Upper lobe of right lung (tissue), 1 donor: ENCODE measurements around the gene NEK1. TPM values are rescaled to one million over a fixed set of nuclear protein-coding genes. Genes with fewer than 3 reads are reported as not detected.

ENCODE experiments used
- ATAC-seq: fragments of 200-7000 bp; cut with Tn5 transposase; one replicate; pipeline ENCODE4 v1.9.1; 2020; ENCODE audit warnings: mild to moderate bottlenecking, moderate library complexity
- DNase-seq: peaks from one replicate; pipeline ENCODE4 v3.0.0-alpha.2; 2020
- H3K27ac ChIP-seq: fragments of 200-600 bp; one replicate; pipeline ENCODE4 v1.8.0; 2022
- H3K27me3 ChIP-seq: fragments of 200-600 bp; one replicate; pipeline ENCODE4 v1.8.0; 2022; ENCODE audit warnings: mild to moderate bottlenecking
- H3K36me3 ChIP-seq: fragments of 200-600 bp; one replicate; pipeline ENCODE4 v1.8.0; 2022
- H3K4me1 ChIP-seq: fragments of 200-600 bp; one replicate; pipeline ENCODE4 v1.8.0; 2022
- H3K4me3 ChIP-seq: fragments of 200-600 bp; one replicate; pipeline ENCODE4 v1.8.0; 2022; ENCODE audit warnings: mild to moderate bottlenecking
- H3K9me3 ChIP-seq: fragments of 200-600 bp; one replicate; pipeline ENCODE4 v1.8.0; 2022
- intact Hi-C: fragments of 100-400 bp; cut with DNase I; formaldehyde crosslinking; loops from one replicate; pipeline ENCODE4 v1.11.0; 2022
- total RNA-seq: library from RNA; stranded (reverse); fragmentation: NEBNext Ultra II Directional; extraction: Animal tissue kit (Norgen Biotek cat#: 25700); gene quantifications from one replicate; pipeline ENCODE4 v1.2.1, GENCODE V29; 2021
- TF ChIP-seq, protein P1 (sequence below): fragments of 200-600 bp; IDR thresholded peaks from one replicate; pipeline ENCODE4 v1.8.0; 2022; ENCODE audit warnings: antibody characterized with exemption
- donor health status: DM: no; HTN: yes; CAD: no; lungs with severe emphysema.

Gene NEK1
- total RNA-seq, 1 donor from 2014 or later: 13.5 TPM

DNA sequence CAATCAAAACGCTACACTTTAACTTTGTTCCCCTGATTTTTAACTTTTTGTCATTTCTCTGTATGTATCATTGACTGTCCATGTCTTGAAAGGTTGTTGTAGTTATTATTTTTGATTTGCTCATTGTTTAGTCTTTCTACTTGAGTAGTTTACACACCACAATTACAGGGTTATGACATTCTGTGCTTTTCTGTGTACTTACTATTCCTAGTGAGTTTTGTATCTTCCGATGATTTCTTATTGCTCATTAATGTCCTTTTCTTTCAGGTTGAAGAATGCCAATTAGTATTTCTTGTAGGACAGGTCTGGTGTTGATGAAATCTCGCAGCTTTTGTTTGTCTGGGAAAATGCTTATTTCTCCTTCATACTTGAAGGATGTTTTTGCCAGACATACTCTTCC is 252.4 kb downstream of the NEK1 start:
- DNase-seq (no peak), ATAC-seq (no peak)
- no peak overlapping the region for H3K27ac ChIP-seq
- H3K4me1 ChIP-seq: no peaks in the 10 kb centered on the region
- H3K9me3 ChIP-seq: no peaks in the 10 kb centered on the region
- TF ChIP-seq, protein P1, sequence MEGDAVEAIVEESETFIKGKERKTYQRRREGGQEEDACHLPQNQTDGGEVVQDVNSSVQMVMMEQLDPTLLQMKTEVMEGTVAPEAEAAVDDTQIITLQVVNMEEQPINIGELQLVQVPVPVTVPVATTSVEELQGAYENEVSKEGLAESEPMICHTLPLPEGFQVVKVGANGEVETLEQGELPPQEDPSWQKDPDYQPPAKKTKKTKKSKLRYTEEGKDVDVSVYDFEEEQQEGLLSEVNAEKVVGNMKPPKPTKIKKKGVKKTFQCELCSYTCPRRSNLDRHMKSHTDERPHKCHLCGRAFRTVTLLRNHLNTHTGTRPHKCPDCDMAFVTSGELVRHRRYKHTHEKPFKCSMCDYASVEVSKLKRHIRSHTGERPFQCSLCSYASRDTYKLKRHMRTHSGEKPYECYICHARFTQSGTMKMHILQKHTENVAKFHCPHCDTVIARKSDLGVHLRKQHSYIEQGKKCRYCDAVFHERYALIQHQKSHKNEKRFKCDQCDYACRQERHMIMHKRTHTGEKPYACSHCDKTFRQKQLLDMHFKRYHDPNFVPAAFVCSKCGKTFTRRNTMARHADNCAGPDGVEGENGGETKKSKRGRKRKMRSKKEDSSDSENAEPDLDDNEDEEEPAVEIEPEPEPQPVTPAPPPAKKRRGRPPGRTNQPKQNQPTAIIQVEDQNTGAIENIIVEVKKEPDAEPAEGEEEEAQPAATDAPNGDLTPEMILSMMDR: no peak
- H3K4me3 ChIP-seq: no peak overlapping the region
- H3K36me3 ChIP-seq: no peaks in the 10 kb centered on the region
- intact Hi-C loops: no loop called here
- H3K27me3 ChIP-seq: no peaks in the 10 kb centered on the region

GRCh38 chr4:169352360-169352759 is 260.0 kb downstream of the NEK1 start:
- Histone ChIP-seq H3K27ac (no peak overlapping the region), H3K4me3 (no peak overlapping the region), H3K27me3 (no peaks in the 10 kb centered on the region), H3K4me1 (no peaks in the 10 kb centered on the region), H3K36me3 (no peaks in the 10 kb centered on the region), H3K9me3 (no peaks in the 10 kb centered on the region)
- DNase-seq (no peak), ATAC-seq (no peak)
- intact Hi-C loops: no loop called here
- TF ChIP-seq, protein P1: no peak

DNA sequence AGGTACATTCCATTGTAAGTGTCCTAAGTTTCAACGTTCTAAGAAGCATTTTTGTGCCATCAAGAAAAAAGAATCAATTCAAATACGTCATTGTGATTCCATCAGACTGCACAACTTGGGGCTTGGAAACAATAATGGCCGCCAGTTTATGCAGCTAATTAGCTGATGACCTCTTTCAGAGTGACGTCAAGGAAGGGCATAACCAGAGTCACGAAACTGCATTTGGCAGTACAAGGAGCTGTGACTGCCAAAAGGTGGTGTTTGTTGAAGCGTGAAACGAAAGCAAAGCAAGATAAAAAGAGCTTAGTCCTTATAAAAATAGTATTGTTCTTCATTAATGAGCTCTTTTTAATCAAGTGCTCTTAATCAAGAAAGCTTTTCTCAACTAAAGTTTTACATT is 260.5 kb downstream of the NEK1 start:
- TF ChIP-seq, protein P1: no peak
- no peaks in the 10 kb centered on the region for H3K27me3 ChIP-seq
- H3K36me3 ChIP-seq: no peaks in the 10 kb centered on the region
- no peaks in the 10 kb centered on the region for H3K4me1 ChIP-seq
- intact Hi-C loops: no loop called here
- no peak overlapping the region for H3K27ac ChIP-seq
- no peaks in the 10 kb centered on the region for H3K9me3 ChIP-seq
- ATAC-seq (no peak), DNase-seq (no peak)
- no peak overlapping the region for H3K4me3 ChIP-seq

GRCh38 chr4:169348541-169348940 is 263.8 kb downstream of the NEK1 start:
- DNase-seq (no peak), ATAC-seq (no peak)
- Histone ChIP-seq H3K4me1 (no peaks in the 10 kb centered on the region), H3K36me3 (no peaks in the 10 kb centered on the region), H3K4me3 (no peak overlapping the region), H3K9me3 (no peaks in the 10 kb centered on the region), H3K27ac (no peak overlapping the region), H3K27me3 (no peaks in the 10 kb centered on the region)
- TF ChIP-seq, protein P1: no peak
- intact Hi-C loops: no loop called here

- H3K9me3 ChIP-seq: no peaks in the 10 kb centered on the region
- DNase-seq: no peak
- H3K36me3 ChIP-seq: no peaks in the 10 kb centered on the region
- H3K4me1 ChIP-seq: no peaks in the 10 kb centered on the region
- ATAC-seq: no peak
- intact Hi-C loops: no loop called here
- no peaks in the 10 kb centered on the region for H3K27me3 ChIP-seq
- TF ChIP-seq, protein P1: no peak
- H3K27ac ChIP-seq: no peak overlapping the region
- H3K4me3 ChIP-seq: no peak overlapping the region
These were observed 265.5 kb downstream of the NEK1 start for GRCh38 chr4:169346840-169347239.

GRCh38 chr4:169345316-169345721 is 267.1 kb downstream of the NEK1 start:
- TF ChIP-seq, protein P1: no peak
- ATAC-seq (no peak), DNase-seq (no peak)
- H3K9me3 ChIP-seq: no peaks in the 10 kb centered on the region
- H3K27ac ChIP-seq: no peak overlapping the region
- H3K36me3 ChIP-seq: no peaks in the 10 kb centered on the region
- H3K27me3 ChIP-seq: no peaks in the 10 kb centered on the region
- intact Hi-C loops: no loop called here
- H3K4me1 ChIP-seq: no peaks in the 10 kb centered on the region
- no peak overlapping the region for H3K4me3 ChIP-seq
